NCI-H526 treated with DMSO at 0.1 percent for 48 hours (cell line): ENCODE results near the gene GNLY.

ENCODE experiments used
- DNase-seq: peaks from one replicate; lab custom pipeline; 2025; lab: John Stamatoyannopoulos, UW

GNLY gene

GRCh38 chr2:85684806-85685205 is 9.4 kb upstream of the GNLY start:
- no peak for DNase-seq

GRCh38 chr2:85690932-85691331 is 3.2 kb upstream of the GNLY start:
- DNase-seq, result no peak

GRCh38 chr2:85692039-85692645 is 2.0 kb upstream of the GNLY start:
- DNase-seq, result no peak

GRCh38 chr2:85695121-85695520 is 963 bp downstream of the GNLY start:
- DNase-seq, result no peak

- no peak for DNase-seq
Observed at GRCh38 chr2:85695691-85696668, 1.8 kb downstream of the GNLY start.

- DNase-seq, result no peak
Observed at GRCh38 chr2:85697096-85697495, 2.9 kb downstream of the GNLY start.

GRCh38 chr2:85697716-85698115 is 3.6 kb downstream of the GNLY start:
- DNase-seq, result no peak

- no peak for DNase-seq
Observed at GRCh38 chr2:85698184-85698879, 4.2 kb downstream of the GNLY start.

GRCh38 chr2:85698880-85699254 is 4.7 kb downstream of the GNLY start:
- DNase-seq, result no peak

GRCh38 chr2:85699325-85699724 is 5.2 kb downstream of the GNLY start:
- DNase-seq, result no peak

GRCh38 chr2:85702172-85702571 is 8.0 kb downstream of the GNLY start:
- DNase-seq, result no peak

GRCh38 chr2:85702800-85703199 is 8.6 kb downstream of the GNLY start:
- no peak for DNase-seq

- DNase-seq, result no peak
Observed at GRCh38 chr2:85703329-85703728, 9.2 kb downstream of the GNLY start.

- no peak for DNase-seq
Observed at GRCh38 chr2:85704038-85704437, 9.9 kb downstream of the GNLY start.

GRCh38 chr2:85704800-85705679 is 10.9 kb downstream of the GNLY start:
- DNase-seq, result no peak

GRCh38 chr2:85705680-85706039 is 11.5 kb downstream of the GNLY start:
- no peak for DNase-seq

- DNase-seq, result no peak
Observed at GRCh38 chr2:85706063-85706462, 11.9 kb downstream of the GNLY start.

GRCh38 chr2:85706599-85707296 is 12.6 kb downstream of the GNLY start:
- no peak for DNase-seq

- DNase-seq, result peak; percentile 58
Observed at GRCh38 chr2:85707304-85707703, 13.1 kb downstream of the GNLY start.

- DNase-seq, result no peak
Observed at GRCh38 chr2:85708641-85709040, 14.5 kb downstream of the GNLY start.

GRCh38 chr2:85709401-85709811 is 15.2 kb downstream of the GNLY start:
- no peak for DNase-seq
